Kidney (tissue), 14 donors: ENCODE data around the gene FCN1. TPM values are rescaled to one million over a fixed set of nuclear protein-coding genes. Genes with fewer than 3 reads are reported as not detected.

Experiments used
- DNase-seq, 5 donors: peaks; one replicate each; pipeline ENCODE4 v3.0.0-alpha.2; 2013 to 2020
- FAIRE-seq: peaks from 2 replicates; lab custom pipeline; 2012; peaks lifted over from hg19 to GRCh38; lab: Jason Lieb, UNC
- H3K27ac ChIP-seq, 2 donors: one replicate each; pipeline ENCODE4 v1.7.0; 2013; ENCODE audit warnings: low read depth in 2 of 2, low read length in 2 of 2, inconsistent platforms in 1 of 2
- H3K27me3 ChIP-seq: one replicate; pipeline ENCODE4 v1.7.1; 2013; ENCODE audit warnings: low read length, inconsistent platforms; ENCODE audit not compliant: control insufficient read depth, insufficient read depth
- H3K36me3 ChIP-seq, 3 donors: one replicate each; pipeline versions ENCODE4 v1.7.0 to v1.7.1; 2013; ENCODE audit warnings: low read length in 3 of 3, control low read depth in 1 of 3, inconsistent platforms in 1 of 3; ENCODE audit not compliant: insufficient read depth in 3 of 3, control insufficient read depth in 2 of 3
- H3K4me1 ChIP-seq, 3 donors: one replicate each; pipeline versions ENCODE4 v1.7.0 to v1.7.1; 2013; ENCODE audit warnings: low read length in 3 of 3, inconsistent platforms in 1 of 3, low read depth in 1 of 3; ENCODE audit not compliant: control insufficient read depth in 2 of 3, insufficient read depth in 2 of 3
- H3K4me3 ChIP-seq, 3 donors: one replicate each; pipeline versions ENCODE4 v1.7.0 to v1.8.1; 2013; ENCODE audit warnings: low read length in 3 of 3, control low read depth in 1 of 3, inconsistent platforms in 1 of 3
- H3K9ac ChIP-seq, 3 donors: one replicate each; pipeline versions ENCODE4 v1.7.0 to v1.7.1; 2013; ENCODE audit warnings: low read length in 3 of 3, control low read depth in 1 of 3, inconsistent platforms in 1 of 3
- H3K9me3 ChIP-seq, 3 donors: one replicate each; pipeline versions ENCODE4 v1.7.0 to v1.7.1; 2013; ENCODE audit warnings: low read length in 3 of 3, control low read depth in 1 of 3, inconsistent platforms in 1 of 3; ENCODE audit not compliant: control insufficient read depth in 2 of 3, insufficient read depth in 1 of 3
- CTCF ChIP-seq: IDR thresholded peaks from 3 replicates; pipeline ENCODE4 v1.5.1; 2012; ENCODE audit warnings: mild to moderate bottlenecking, moderate library complexity, borderline replicate concordance; ENCODE audit not compliant: insufficient read depth; ENCODE audit errors: extremely low read depth
- intact Hi-C: fragments of 100-400 bp; cut with DNase I; formaldehyde crosslinking; loops from one replicate; pipeline ENCODE4 v1.11.1; 2022
- polyA plus RNA-seq: library from polyadenylated mRNA; stranded (reverse); fragments of 350-450 nt; fragmentation: Illumina TruSeq; extraction: RNeasy Lipid Tissue Mini Kit (QIAGEN cat#74804); gene quantifications from one replicate; pipeline ENCODE4 v1.2.3, GENCODE V29; 2014; ENCODE audit warnings: low read depth, low replicate concordance; ENCODE audit not compliant: insufficient read depth
- total RNA-seq: library from RNA; stranded (reverse); fragmentation: NEBNext Ultra II Directional; extraction: Animal tissue kit (Norgen Biotek cat#: 25700); gene quantifications from one replicate; pipeline ENCODE4 v1.2.1, GENCODE V29; 2021
- donor health status: control.
- donor health status: control.
- donor health status: control.
- donor health status: control.
- donor health status: control.
- donor health status: DM: yes; HTN: yes; CAD: no.
- donor health status: Normal renal cell carcinoma (clear cell type).

The FCN1 gene
- total and polyA plus RNA-seq, 2 donors from 2014 or later, result 3.2 to 13.0 TPM

GRCh38 chr9:134937566-134938345 is 20.0 kb upstream of the FCN1 start:
- H3K9me3 ChIP-seq, result no peaks in the 10 kb centered on the region
- no peak overlapping the region for H3K4me3 ChIP-seq
- H3K27ac ChIP-seq, result no peak overlapping the region
- TF ChIP-seq CTCF, result no peak
- H3K36me3 ChIP-seq, result no peaks in the 10 kb centered on the region
- H3K4me1 ChIP-seq, result no peaks in the 10 kb centered on the region
- intact Hi-C loops, result no loop called here
- H3K9ac ChIP-seq, result no peak overlapping the region
- H3K27me3 ChIP-seq, result no peaks in the 10 kb centered on the region
- DNase-seq, result peak in 2 of 5 donors; percentile 41 to 43
- no peak for FAIRE-seq

DNA sequence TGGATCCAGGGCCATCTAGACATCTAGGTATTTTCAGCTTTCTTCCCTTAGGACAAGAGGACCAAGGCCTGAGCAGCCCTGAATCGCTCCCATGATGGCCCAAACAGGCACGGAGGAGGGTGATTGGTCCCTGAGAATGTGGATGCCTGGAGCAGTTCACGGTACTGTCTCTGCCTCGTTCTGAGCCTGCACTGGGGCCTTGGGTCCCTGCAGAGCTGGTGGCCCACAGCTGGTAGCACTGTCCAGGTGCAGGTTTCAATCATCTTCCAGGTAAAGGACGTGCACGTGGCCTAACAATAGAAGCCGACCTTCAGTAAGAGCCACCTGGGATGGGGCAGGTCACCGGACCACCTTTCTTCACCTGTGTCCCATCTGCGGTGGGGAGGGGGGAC is 19.4 kb upstream of the FCN1 start:
- Histone ChIP-seq H3K27me3 (no peaks in the 10 kb centered on the region), H3K9me3 (no peaks in the 10 kb centered on the region), H3K36me3 (no peaks in the 10 kb centered on the region), H3K9ac (no peak overlapping the region), H3K4me3 (no peak overlapping the region), H3K27ac (no peak overlapping the region), H3K4me1 (no peaks in the 10 kb centered on the region)
- DNase-seq (no peak), FAIRE-seq (no peak)
- no peak for TF ChIP-seq CTCF
- intact Hi-C loops, result no loop called here

DNA sequence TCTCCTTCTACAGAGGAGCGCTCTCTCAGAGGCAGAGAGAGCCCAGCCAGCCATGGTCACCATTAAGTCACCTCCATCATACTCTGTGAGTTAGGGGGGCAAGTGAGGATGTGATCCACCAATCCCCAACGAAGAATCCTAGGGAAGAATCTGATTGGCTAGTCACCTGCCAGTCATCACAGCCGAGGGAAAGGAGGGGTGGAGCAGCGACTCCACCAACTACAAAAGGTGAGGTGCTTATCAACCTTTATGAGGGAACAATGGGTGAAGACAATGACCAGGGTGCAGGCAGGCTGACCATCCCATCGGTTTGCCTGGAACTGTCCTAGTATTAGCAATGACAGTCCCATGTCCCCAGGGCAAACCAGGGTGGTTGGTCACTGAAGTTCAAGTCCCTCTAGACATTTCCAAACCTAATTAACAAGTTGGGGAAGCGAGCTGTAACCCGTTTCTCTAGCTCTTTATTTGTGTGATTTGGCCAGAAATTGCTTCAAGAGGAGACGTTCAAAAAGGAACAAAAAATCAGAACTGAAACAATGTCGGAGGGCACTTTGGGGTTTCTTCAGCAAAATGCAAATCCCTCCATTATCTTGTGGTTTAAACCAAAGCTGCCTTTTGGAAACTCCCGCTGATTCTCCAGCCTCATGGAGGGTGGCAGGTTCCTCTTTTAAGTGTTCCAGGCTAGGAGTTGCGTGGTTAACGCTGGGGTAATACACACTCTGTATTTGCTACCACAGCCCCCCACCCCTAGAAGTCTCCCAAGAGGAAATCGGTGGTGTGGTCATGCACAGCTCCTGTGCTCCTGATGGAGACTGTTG is 18.8 kb upstream of the FCN1 start:
- intact Hi-C loops, result no loop called here
- Histone ChIP-seq H3K27ac (no peak overlapping the region), H3K9ac (no peak overlapping the region), H3K27me3 (no peaks in the 10 kb centered on the region), H3K4me1 (no peaks in the 10 kb centered on the region), H3K9me3 (no peaks in the 10 kb centered on the region), H3K36me3 (no peaks in the 10 kb centered on the region), H3K4me3 (no peak overlapping the region)
- DNase-seq (no peak), FAIRE-seq (no peak)
- no peak for TF ChIP-seq CTCF
